SK-N-MC (cell line): ENCODE results near the gene INAFM1.

ENCODE experiments used
- EZH2 ChIP-seq: fragments of 200-600 bp; sonication (generic); IDR thresholded peaks from one replicate; pipeline ENCODE4 v1.6.1; 2017; ENCODE audit warnings: antibody characterized with exemption
- FOXP2 ChIP-seq: optimal IDR thresholded peaks from 2 replicates; pipeline ENCODE3; 2011; ENCODE audit warnings: mild to moderate bottlenecking, moderate library complexity; ENCODE audit not compliant: insufficient read depth; ENCODE audit errors: extremely low read length, control extremely low read depth
- POLR2AphosphoS5 ChIP-seq: IDR thresholded peaks from 2 replicates; pipeline ENCODE4 v1.6.1; 2012; ENCODE audit warnings: mild to moderate bottlenecking, low read depth, low read length, borderline replicate concordance

- TF ChIP-seq POLR2AphosphoS5 (no peak), EZH2 (no peak), FOXP2 (no peak)
These were observed 4.3 kb upstream of the INAFM1 start for GRCh38 chr19:47270408-47270807.
